ENCODE results near the gene PHACTR3. TPM values are rescaled to one million over a fixed set of nuclear protein-coding genes. Genes with fewer than 3 reads are reported as not detected.
"Not testable (repeated sequence)": the region's sequence is repeated elsewhere in the genome, so short reads cannot be mapped to it uniquely, and the experiment has no call there.

The PHACTR3 gene
- total RNA-seq, 1 experiment from 2014 or later: not detected

DNA sequence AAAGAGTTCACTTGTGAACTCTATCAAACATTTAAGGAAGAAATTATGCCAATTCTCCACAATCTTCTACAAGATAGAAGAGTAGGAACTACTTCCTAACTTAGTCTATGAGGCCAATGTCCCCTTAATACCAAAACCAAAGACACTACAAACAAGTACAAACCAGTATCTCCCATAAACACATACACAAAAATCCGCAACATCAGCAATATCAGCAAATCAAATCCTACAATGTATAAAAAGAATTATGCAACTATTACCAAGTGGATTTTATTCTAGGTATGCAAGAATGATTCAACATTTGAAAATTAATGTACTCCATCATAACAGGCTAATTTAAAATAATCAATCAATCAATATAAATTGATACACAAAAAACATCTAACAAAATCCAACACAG, 283.7 kb downstream of the PHACTR3 start:
- H3K27ac ChIP-seq (ENCODE audit: insufficient read length, low read depth, low read length): no peak overlapping the region
- no peaks in the 10 kb centered on the region for H3K36me3 Mint-ChIP-seq (ENCODE audit: insufficient read depth in 1 of 3, low read depth in 3 of 3)
- H3K14ac ChIP-seq (ENCODE audit: insufficient read depth, low read length): no peak overlapping the region
- H2BK20ac ChIP-seq (ENCODE audit: low read depth, low read length, poor library complexity, severe bottlenecking): no peak overlapping the region
- H3K79me2 ChIP-seq (ENCODE audit: insufficient read depth, low read length): no peaks in the 10 kb centered on the region
- no peak overlapping the region for H4K8ac ChIP-seq (replicated peaks; ENCODE audit: insufficient read length, low read depth, low read length)
- no peak overlapping the region for H2BK5ac ChIP-seq (ENCODE audit: insufficient read length, low read length)
- H3K27me3 Mint-ChIP-seq (ENCODE audit: low read depth): peaks cover 21% of the 10 kb centered on the region
- H4K20me1 ChIP-seq (ENCODE audit: control insufficient read depth, insufficient read depth, insufficient read length): no peaks in the 10 kb centered on the region
- no peak overlapping the region for H2BK12ac ChIP-seq (ENCODE audit: insufficient read length, low read depth, low read length)
- no peak overlapping the region for H2AFZ ChIP-seq (ENCODE audit: low read length)
- H3K27ac Mint-ChIP-seq: no peak overlapping the region
- H3T11ph ChIP-seq (ENCODE audit: low read length): no peak overlapping the region
- no peak overlapping the region for H3K9ac ChIP-seq (ENCODE audit: extremely low read depth, insufficient read length, low read length)
- no peaks in the 10 kb centered on the region for H3K27me3 ChIP-seq (ENCODE audit: insufficient read depth, low read length)
- peaks cover 0 to 5% of the 10 kb centered on the region in 2 experiments; a peak in 2 of 5 replicates for H3K9me3 Mint-ChIP-seq
- no peak overlapping the region for H2BK15ac ChIP-seq (ENCODE audit: low read depth, low read length)
- no peak overlapping the region for H2AK5ac ChIP-seq (ENCODE audit: insufficient read length, low read length)
- no peak overlapping the region for H3K23ac ChIP-seq (ENCODE audit: insufficient read length, low read depth, low read length)
- no peak overlapping the region for H3K18ac ChIP-seq (ENCODE audit: insufficient read length, low read depth, low read length)
- no peaks in the 10 kb centered on the region for H3K4me1 Mint-ChIP-seq
- H4K91ac ChIP-seq (ENCODE audit: insufficient read length, low read depth, low read length): no peak overlapping the region
- H3K4ac ChIP-seq (ENCODE audit: low read depth, low read length): no peak overlapping the region
- no CpG with 5 or more reads among the region's 1 CpG for WGBS (ENCODE audit: extremely low coverage, insufficient read length, low lambda C conversion rate)
- no peak overlapping the region for H3K4me2 ChIP-seq (ENCODE audit: insufficient read depth, insufficient read length, low read length)
- TF ChIP-seq, protein P1, sequence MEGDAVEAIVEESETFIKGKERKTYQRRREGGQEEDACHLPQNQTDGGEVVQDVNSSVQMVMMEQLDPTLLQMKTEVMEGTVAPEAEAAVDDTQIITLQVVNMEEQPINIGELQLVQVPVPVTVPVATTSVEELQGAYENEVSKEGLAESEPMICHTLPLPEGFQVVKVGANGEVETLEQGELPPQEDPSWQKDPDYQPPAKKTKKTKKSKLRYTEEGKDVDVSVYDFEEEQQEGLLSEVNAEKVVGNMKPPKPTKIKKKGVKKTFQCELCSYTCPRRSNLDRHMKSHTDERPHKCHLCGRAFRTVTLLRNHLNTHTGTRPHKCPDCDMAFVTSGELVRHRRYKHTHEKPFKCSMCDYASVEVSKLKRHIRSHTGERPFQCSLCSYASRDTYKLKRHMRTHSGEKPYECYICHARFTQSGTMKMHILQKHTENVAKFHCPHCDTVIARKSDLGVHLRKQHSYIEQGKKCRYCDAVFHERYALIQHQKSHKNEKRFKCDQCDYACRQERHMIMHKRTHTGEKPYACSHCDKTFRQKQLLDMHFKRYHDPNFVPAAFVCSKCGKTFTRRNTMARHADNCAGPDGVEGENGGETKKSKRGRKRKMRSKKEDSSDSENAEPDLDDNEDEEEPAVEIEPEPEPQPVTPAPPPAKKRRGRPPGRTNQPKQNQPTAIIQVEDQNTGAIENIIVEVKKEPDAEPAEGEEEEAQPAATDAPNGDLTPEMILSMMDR (conservative IDR thresholded peaks at IDR 0.05): no peak
- H4K5ac ChIP-seq (ENCODE audit: insufficient read length, low read depth, low read length): no peak overlapping the region
- H3K23me2 ChIP-seq (ENCODE audit: insufficient read length, low read depth, low read length, poor library complexity, severe bottlenecking): no peaks in the 10 kb centered on the region
- no peak for DNase-seq
- H3K79me1 ChIP-seq (ENCODE audit: insufficient read depth, low read depth, low read length, poor library complexity, severe bottlenecking): no peaks in the 10 kb centered on the region
- no peaks in the 10 kb centered on the region for H3K4me1 ChIP-seq (ENCODE audit: insufficient read depth, low read length)
- H2BK120ac ChIP-seq (ENCODE audit: low read depth, low read length, poor library complexity, severe bottlenecking): no peak overlapping the region
- no peaks in the 10 kb centered on the region for H3K9me3 ChIP-seq (ENCODE audit: control insufficient read depth, low read depth, low read length)
- H3K56ac ChIP-seq (ENCODE audit: insufficient read length, low read depth, low read length): no peak overlapping the region
- no peak overlapping the region for H3K4me3 Mint-ChIP-seq

DNA sequence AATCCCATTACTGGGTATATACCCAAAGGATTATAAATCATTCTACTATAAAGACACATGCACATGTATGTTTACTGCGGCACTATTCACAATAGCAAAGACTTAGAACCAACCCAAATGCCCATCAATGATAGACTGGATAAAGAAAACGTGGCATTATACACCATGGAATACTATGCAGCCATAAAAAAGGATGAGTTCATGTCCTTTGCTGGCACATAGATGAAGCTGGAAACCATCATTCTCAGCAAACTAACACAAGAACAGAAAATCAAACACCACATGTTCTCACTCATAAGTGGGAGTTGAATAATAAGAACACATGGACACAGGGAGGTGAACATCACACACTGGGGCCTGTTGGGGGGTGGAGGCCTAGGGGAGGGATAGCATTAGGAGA, 285.7 kb downstream of the PHACTR3 start:
- DNase-seq; H3T11ph ChIP-seq (ENCODE audit: low read length); H2BK120ac ChIP-seq (ENCODE audit: low read depth, low read length, poor library complexity, severe bottlenecking); H3K4me1 ChIP-seq (ENCODE audit: insufficient read depth, low read length); H3K14ac ChIP-seq (ENCODE audit: insufficient read depth, low read length); H2AK5ac ChIP-seq (ENCODE audit: insufficient read length, low read length); H3K27ac Mint-ChIP-seq; H2BK20ac ChIP-seq (ENCODE audit: low read depth, low read length, poor library complexity, severe bottlenecking); H3K4me2 ChIP-seq (ENCODE audit: insufficient read depth, insufficient read length, low read length); H3K9me3 Mint-ChIP-seq; H3K4me3 Mint-ChIP-seq; H2AFZ ChIP-seq (ENCODE audit: low read length); H3K4ac ChIP-seq (ENCODE audit: low read depth, low read length); H3K79me2 ChIP-seq (ENCODE audit: insufficient read depth, low read length); H4K20me1 ChIP-seq (ENCODE audit: control insufficient read depth, insufficient read depth, insufficient read length); H4K5ac ChIP-seq (ENCODE audit: insufficient read length, low read depth, low read length); H3K18ac ChIP-seq (ENCODE audit: insufficient read length, low read depth, low read length); H3K79me1 ChIP-seq (ENCODE audit: insufficient read depth, low read depth, low read length, poor library complexity, severe bottlenecking); H3K27ac ChIP-seq (ENCODE audit: insufficient read length, low read depth, low read length); H3K27me3 ChIP-seq (ENCODE audit: insufficient read depth, low read length); H3K9ac ChIP-seq (ENCODE audit: extremely low read depth, insufficient read length, low read length); H3K9me3 ChIP-seq (ENCODE audit: control insufficient read depth, low read depth, low read length); H3K4me1 Mint-ChIP-seq; H3K23me2 ChIP-seq (ENCODE audit: insufficient read length, low read depth, low read length, poor library complexity, severe bottlenecking); H3K36me3 Mint-ChIP-seq (ENCODE audit: insufficient read depth in 1 of 3, low read depth in 3 of 3); H2BK12ac ChIP-seq (ENCODE audit: insufficient read length, low read depth, low read length); H2BK15ac ChIP-seq (ENCODE audit: low read depth, low read length); H3K56ac ChIP-seq (ENCODE audit: insufficient read length, low read depth, low read length); H2BK5ac ChIP-seq (ENCODE audit: insufficient read length, low read length); H4K91ac ChIP-seq (ENCODE audit: insufficient read length, low read depth, low read length); H4K8ac ChIP-seq (replicated peaks; ENCODE audit: insufficient read length, low read depth, low read length); H3K23ac ChIP-seq (ENCODE audit: insufficient read length, low read depth, low read length): not testable (repeated sequence)
- no CpG with 5 or more reads among the region's 2 CpGs for WGBS (ENCODE audit: extremely low coverage, insufficient read length, low lambda C conversion rate)
- H3K27me3 Mint-ChIP-seq (ENCODE audit: low read depth): peaks cover 23% of the 10 kb centered on the region

Data from H9 (cell line).